ENCODE measurements around the gene CACNA1C.

Gene CACNA1C

DNA sequence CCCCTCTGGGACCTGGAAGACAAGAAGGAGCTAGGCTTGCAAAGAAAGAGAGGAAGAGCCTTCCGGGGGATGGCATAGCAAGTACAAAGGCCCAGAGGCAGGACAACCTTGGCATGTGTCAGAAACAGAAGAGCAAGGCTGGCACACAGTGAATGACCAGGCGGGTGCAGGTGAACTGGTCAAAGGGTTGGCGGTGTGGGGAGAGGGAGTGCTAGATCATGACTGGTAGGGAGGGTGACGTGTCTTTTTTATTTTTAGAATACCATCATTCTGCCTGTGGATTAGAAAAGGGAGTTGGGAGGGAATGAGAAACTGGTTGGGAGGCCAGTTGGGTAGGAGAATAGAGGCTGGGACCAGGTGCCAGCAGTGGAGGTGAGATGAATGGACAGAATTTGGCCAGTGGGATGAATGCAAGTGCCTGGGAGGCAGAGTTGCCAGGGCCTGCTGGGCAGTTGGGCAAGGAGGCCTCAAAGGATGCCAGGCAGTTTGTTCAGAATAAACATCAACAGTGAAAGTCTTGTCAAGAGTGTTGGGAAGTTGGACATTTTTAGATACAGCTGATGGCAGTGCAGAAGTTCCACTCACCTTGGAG is 168.3 kb downstream of the CACNA1C start:
- H3K4me3 Mint-ChIP-seq: no peak overlapping the region
- H3K36me3 Mint-ChIP-seq: no peaks in the 10 kb centered on the region
- no peak overlapping the region for H3K27ac Mint-ChIP-seq
- peaks cover 7% of the 10 kb centered on the region for H3K9me3 Mint-ChIP-seq
- H3K27me3 Mint-ChIP-seq: peaks cover 8% of the 10 kb centered on the region
- H3K4me1 Mint-ChIP-seq: no peaks in the 10 kb centered on the region

DNA sequence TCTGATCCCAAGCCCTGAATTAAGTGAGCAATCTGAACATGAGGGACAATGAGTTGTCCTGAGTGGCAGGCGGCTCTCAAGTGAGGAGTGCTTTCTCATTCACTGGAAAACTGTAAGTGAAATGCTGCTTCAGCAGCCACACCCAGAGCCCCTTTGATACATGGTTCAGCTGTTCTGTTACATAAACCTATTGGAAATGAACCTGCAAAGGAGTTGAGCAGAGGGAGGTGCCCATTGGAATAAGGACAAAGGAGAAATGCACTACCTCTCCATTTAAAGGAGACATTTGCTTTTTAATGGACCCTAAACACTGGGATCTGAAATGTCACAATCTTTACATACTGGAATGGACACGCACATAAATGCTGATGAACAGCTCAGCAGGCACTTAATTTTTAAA is 169.9 kb downstream of the CACNA1C start:
- Mint-ChIP-seq H3K27ac (no peak overlapping the region), H3K27me3 (peaks cover 11% of the 10 kb centered on the region), H3K4me1 (no peaks in the 10 kb centered on the region), H3K9me3 (peaks cover 7% of the 10 kb centered on the region), H3K4me3 (no peak overlapping the region), H3K36me3 (no peaks in the 10 kb centered on the region)

GRCh38 chr12:2224961-2225360 is 172.2 kb downstream of the CACNA1C start:
- H3K9me3 Mint-ChIP-seq: peaks cover 7% of the 10 kb centered on the region
- no peak overlapping the region for H3K27ac Mint-ChIP-seq
- H3K4me3 Mint-ChIP-seq: no peak overlapping the region
- H3K4me1 Mint-ChIP-seq: no peaks in the 10 kb centered on the region
- H3K27me3 Mint-ChIP-seq: peaks cover 20% of the 10 kb centered on the region
- H3K36me3 Mint-ChIP-seq: no peaks in the 10 kb centered on the region

- no peak overlapping the region for H3K27ac Mint-ChIP-seq
- H3K27me3 Mint-ChIP-seq: peaks cover 19% of the 10 kb centered on the region
- H3K4me3 Mint-ChIP-seq: no peak overlapping the region
These were observed 172.9 kb downstream of the CACNA1C start for GRCh38 chr12:2225696-2226095.

GRCh38 chr12:2226641-2227040 is 173.9 kb downstream of the CACNA1C start:
- no peaks in the 10 kb centered on the region for H3K9me3 Mint-ChIP-seq
- no peaks in the 10 kb centered on the region for H3K4me1 Mint-ChIP-seq
- no peaks in the 10 kb centered on the region for H3K36me3 Mint-ChIP-seq
- H3K27ac Mint-ChIP-seq: no peak overlapping the region
- no peak overlapping the region for H3K4me3 Mint-ChIP-seq
- peaks cover 13% of the 10 kb centered on the region for H3K27me3 Mint-ChIP-seq

More at GRCh38 chr12:2225696-2226095, 172.9 kb downstream of the CACNA1C start:
- Mint-ChIP-seq H3K4me1 (no peaks in the 10 kb centered on the region), H3K36me3 (no peaks in the 10 kb centered on the region), H3K9me3 (peaks cover 5% of the 10 kb centered on the region)

DNA sequence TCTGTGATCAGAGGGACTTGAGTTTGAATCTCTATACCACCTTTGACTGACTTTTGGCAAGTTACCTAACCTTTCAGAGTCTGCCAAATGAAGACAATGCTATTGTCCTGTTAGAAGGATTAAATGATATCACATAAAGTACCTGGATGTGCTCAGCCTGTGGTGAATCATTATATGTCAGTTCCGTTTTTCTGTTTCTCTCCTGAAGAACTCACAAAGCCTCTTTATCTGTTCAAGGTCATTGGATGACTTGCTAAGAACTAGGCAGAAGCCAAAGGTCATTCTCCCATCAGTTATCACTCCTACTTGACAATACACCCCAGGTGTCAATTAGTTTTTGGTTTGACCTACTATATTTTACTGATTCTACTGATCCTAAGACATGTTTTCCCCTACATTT is 174.6 kb downstream of the CACNA1C start:
- H3K9me3 Mint-ChIP-seq: no peaks in the 10 kb centered on the region
- no peaks in the 10 kb centered on the region for H3K4me1 Mint-ChIP-seq
- no peak overlapping the region for H3K4me3 Mint-ChIP-seq
- H3K27ac Mint-ChIP-seq: no peak overlapping the region
- H3K27me3 Mint-ChIP-seq: peaks cover 13% of the 10 kb centered on the region
- H3K36me3 Mint-ChIP-seq: no peaks in the 10 kb centered on the region

GRCh38 chr12:2228535-2228934 is 175.7 kb downstream of the CACNA1C start:
- Mint-ChIP-seq H3K27me3 (peaks cover 13% of the 10 kb centered on the region), H3K9me3 (no peaks in the 10 kb centered on the region), H3K36me3 (no peaks in the 10 kb centered on the region), H3K4me1 (no peaks in the 10 kb centered on the region), H3K4me3 (no peak overlapping the region), H3K27ac (no peak overlapping the region)

DNA sequence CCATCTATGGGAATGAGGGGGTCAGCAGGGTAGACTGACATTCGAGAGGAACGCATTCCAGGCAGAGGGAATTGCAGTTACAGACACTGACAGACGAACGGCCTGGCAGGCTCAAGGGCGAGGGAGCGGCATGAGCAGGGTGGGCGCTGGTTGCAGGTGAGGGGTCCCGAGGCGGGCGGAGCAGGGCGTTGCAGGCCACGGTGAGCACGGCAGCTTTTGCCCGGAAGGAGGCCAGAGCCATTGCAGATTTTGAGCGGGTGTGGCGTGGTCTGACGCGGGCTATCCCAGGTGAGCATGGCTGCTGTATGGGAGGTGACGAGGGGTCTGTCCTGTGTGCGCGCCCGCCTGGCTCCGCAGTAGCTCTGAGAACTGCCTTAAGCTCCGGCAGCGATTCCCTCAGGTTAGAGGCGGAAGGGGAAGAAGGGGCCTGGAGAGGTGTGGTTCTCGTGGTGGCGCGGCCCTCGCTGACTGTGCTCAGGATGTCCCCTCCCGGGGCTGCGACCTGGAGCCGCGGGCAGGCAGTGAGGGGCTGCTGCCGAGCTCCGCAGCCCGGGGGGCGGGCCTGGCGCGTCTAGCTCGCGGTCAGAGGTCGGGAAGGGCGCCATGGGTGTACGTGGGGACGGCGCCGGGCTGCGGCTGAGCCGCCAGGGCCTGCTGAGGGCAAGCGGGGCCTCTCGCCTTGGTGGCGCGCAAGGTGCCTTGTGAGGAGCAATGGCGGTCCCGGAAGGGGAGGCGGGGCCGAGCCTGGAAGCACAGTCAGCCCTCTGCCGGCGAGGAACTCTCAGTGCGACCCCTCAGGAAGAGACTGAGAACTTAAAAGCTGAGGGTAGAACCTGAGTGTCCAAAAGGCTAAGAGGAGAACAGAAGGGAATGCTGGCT is 177.1 kb downstream of the CACNA1C start:
- no peaks in the 10 kb centered on the region for H3K4me1 Mint-ChIP-seq
- H3K36me3 Mint-ChIP-seq: no peaks in the 10 kb centered on the region
- no peak overlapping the region for H3K27ac Mint-ChIP-seq
- H3K27me3 Mint-ChIP-seq: peaks cover 15% of the 10 kb centered on the region
- no peaks in the 10 kb centered on the region for H3K9me3 Mint-ChIP-seq
- H3K4me3 Mint-ChIP-seq: no peak overlapping the region

DNA sequence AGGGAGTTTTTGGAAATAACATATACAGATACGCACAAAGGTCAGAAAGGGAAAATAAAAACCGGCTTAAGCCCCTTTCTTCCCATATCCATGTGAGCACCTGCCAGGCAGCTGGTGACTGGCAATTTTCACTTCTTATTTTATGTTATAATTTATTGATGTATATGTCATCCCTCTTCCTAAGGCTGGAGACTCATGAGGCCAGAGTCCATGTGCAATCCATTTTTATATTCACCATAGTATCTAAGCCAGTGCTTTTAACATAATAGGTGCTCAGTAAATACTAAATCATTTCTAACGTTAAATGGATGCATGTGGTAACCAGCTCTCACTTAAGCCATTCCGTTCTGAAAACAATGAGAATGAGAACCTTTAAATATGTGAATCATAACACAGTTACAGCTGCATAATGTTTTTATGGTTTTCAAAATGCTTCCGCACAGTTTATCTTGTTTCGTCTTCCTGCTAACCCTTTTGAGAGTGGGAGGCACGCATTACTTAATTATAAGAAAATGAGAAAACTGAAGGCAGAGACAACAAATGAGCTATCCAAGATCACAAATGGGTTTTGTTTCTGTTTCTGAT is 178.3 kb downstream of the CACNA1C start:
- no peaks in the 10 kb centered on the region for H3K4me1 Mint-ChIP-seq
- H3K27me3 Mint-ChIP-seq: peaks cover 15% of the 10 kb centered on the region
- H3K36me3 Mint-ChIP-seq: no peaks in the 10 kb centered on the region
- no peaks in the 10 kb centered on the region for H3K9me3 Mint-ChIP-seq
- H3K27ac Mint-ChIP-seq: no peak overlapping the region
- H3K4me3 Mint-ChIP-seq: no peak overlapping the region

DNA sequence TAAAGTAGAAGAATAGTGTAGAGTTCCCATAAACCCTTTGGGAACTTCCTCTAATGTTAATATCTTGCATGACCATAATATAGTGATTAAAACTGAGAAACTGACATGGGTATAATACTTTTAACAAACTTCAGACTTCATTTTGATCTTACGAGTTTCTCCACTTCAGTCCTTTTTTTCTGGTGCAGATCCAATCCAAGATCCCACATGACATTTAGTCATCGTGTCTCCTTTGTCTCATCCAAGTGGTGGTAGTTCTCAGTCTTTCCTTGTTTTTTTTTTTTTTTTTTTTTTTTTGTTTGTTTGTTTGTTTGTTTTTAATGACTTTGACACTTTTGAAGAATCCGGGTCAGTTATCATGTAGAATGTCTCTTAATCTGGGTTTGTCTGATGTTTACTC is 179.2 kb downstream of the CACNA1C start:
- Mint-ChIP-seq H3K4me1 (no peaks in the 10 kb centered on the region), H3K36me3 (no peaks in the 10 kb centered on the region), H3K27ac (no peak overlapping the region), H3K27me3 (peaks cover 15% of the 10 kb centered on the region), H3K4me3 (no peak overlapping the region), H3K9me3 (no peaks in the 10 kb centered on the region)

- Mint-ChIP-seq H3K36me3 (no peaks in the 10 kb centered on the region), H3K27ac (no peak overlapping the region), H3K27me3 (peaks cover 10% of the 10 kb centered on the region), H3K9me3 (no peaks in the 10 kb centered on the region), H3K4me1 (no peaks in the 10 kb centered on the region), H3K4me3 (no peak overlapping the region)
These were observed 180.2 kb downstream of the CACNA1C start for GRCh38 chr12:2233034-2233433.

DNA sequence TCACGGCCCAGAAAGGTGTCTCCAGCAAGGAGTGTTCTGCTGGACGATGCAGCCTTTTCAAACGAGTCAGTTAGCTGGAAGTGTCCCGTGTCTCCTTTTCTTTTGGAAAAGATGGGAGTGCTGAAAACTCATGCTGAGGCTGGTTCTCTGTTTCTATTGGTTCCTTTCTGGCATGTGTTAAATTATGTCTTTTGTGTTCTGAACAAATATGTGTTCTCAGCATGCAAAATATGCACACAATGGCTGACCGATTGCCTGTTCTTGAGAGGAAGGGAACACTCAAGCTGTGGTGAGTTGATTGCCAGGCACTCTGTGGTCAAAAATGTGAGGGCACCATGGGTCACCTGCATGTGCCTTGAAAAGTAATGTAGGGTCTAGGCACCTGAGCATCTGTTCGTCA is 181.3 kb downstream of the CACNA1C start:
- Mint-ChIP-seq H3K27ac (no peak overlapping the region), H3K4me3 (no peak overlapping the region), H3K36me3 (no peaks in the 10 kb centered on the region), H3K9me3 (no peaks in the 10 kb centered on the region), H3K27me3 (peaks cover 6% of the 10 kb centered on the region), H3K4me1 (no peaks in the 10 kb centered on the region)

- no peak overlapping the region for H3K4me3 Mint-ChIP-seq
- H3K9me3 Mint-ChIP-seq: no peaks in the 10 kb centered on the region
- no peaks in the 10 kb centered on the region for H3K4me1 Mint-ChIP-seq
- H3K27me3 Mint-ChIP-seq: peaks cover 2% of the 10 kb centered on the region
- H3K27ac Mint-ChIP-seq: no peak overlapping the region
- H3K36me3 Mint-ChIP-seq: no peaks in the 10 kb centered on the region
These were observed 182.0 kb downstream of the CACNA1C start for GRCh38 chr12:2234646-2235350.

- H3K4me3 Mint-ChIP-seq: no peak overlapping the region
- H3K27me3 Mint-ChIP-seq: peaks cover 5% of the 10 kb centered on the region
- H3K4me1 Mint-ChIP-seq: no peaks in the 10 kb centered on the region
- no peaks in the 10 kb centered on the region for H3K9me3 Mint-ChIP-seq
- peak overlapping the region; percentile 1 for H3K27ac Mint-ChIP-seq
- no peaks in the 10 kb centered on the region for H3K36me3 Mint-ChIP-seq
These were observed 183.9 kb downstream of the CACNA1C start for GRCh38 chr12:2236506-2237294.

GRCh38 chr12:2238111-2238510 is 185.3 kb downstream of the CACNA1C start:
- Mint-ChIP-seq H3K27me3 (peaks cover 5% of the 10 kb centered on the region), H3K9me3 (no peaks in the 10 kb centered on the region), H3K27ac (no peak overlapping the region)

More at GRCh38 chr12:2238111-2238510, 185.3 kb downstream of the CACNA1C start:
- H3K4me3 Mint-ChIP-seq: no peak overlapping the region
- H3K36me3 Mint-ChIP-seq: no peaks in the 10 kb centered on the region
- no peaks in the 10 kb centered on the region for H3K4me1 Mint-ChIP-seq

Data from activated naive CD4-positive, alpha-beta T cell treated with anti-CD3 and anti-CD28 coated beads, Interleukin-2, amount 50 U/mL, for 24 hours (primary cell).